DMS153 treated with DMSO at 0.1 percent for 48 hours (cell line): ENCODE measurements around the gene ST8SIA4.

ENCODE experiments used
- DNase-seq: peaks from one replicate; lab custom pipeline; 2025; ENCODE audit not compliant: unreplicated experiment; lab: John Stamatoyannopoulos, UW

Gene ST8SIA4

DNA sequence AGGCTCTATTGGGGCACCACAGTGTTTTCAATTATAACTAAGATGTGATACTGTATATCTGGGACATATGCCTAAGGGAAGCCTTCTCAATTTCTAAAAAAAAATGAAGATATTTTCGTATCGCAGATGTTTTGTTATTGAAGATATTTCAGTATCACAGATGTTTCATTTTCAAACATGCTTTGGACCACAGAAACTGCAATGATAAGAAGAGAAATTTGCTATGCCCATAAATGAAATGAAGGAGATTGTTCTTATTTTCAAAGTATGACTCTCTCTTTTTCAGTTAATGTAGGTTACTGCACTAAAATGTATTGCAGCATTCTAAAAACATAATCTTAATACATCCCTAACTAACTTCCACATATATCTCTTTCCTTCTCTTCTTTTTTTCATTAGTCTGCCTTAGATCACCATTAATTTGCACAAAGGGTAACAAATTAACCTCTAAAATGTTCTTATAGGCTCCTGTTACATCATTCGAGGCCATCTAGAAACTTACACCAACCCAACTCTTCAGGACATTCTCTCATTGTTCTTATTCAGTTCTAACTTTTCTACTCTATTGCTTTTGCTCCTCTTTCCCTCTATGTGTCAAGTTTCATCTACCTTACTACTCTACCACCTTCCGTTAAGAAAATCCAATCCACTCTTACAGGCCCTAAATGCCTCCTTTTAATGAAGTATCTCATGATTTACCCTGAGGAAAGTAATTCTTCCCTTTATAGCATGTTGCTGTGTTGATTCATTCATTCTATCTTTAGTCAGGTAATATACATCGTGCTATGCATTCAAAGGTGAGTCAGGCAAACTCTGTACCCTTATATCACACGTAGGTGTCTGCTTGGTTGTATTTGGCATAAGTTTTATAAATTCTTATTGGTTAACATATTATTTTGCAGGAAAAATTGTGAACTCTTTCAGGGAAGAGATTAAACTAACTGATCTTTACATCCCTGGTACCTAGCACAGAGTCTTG is 70.5 kb downstream of the ST8SIA4 start:
- no peak for DNase-seq

DNA sequence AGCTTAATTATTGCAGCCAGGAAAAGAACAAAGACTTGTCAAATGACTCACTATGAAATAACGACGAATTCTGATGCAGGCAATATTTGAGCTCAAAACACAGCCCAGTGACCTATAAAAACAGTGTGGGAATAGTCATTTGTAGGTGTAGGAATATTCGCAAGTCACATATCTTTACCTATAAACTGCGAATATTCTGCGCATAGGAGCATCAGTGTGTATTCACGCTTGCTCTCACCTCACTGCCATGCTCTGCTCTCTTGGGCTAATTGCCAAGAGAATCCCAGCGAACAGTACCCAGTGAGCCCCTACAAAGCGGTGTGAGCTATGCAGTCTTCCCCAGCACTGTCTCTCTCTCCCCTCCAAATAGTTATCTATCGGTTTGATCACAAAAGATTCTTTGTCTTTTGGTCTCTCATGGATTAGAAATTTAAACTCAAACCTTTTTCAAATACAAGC is 74.2 kb downstream of the ST8SIA4 start:
- DNase-seq = no peak

- no peak for DNase-seq
These were observed 74.8 kb downstream of the ST8SIA4 start for GRCh38 chr5:100828071-100828897.

DNA sequence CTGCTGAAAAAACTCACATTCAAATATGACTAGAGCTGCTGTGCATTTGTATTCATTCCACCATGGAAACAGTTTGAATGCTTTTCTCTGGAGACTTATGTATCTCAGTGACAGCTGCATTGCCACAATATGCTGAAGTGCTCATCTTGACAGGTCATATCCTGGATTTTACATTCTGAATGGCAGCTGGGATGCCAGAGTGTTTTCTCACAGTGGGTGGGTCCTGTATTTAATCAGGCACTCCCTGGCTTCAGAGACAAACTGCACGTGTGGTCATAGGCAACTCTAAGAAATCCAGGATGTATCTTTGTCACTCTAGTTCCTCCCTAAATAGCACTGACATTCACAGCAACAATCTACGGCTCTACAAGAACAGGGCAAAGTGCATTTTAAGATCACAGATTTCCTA is 75.6 kb downstream of the ST8SIA4 start:
- DNase-seq = peak; percentile 62

DNA sequence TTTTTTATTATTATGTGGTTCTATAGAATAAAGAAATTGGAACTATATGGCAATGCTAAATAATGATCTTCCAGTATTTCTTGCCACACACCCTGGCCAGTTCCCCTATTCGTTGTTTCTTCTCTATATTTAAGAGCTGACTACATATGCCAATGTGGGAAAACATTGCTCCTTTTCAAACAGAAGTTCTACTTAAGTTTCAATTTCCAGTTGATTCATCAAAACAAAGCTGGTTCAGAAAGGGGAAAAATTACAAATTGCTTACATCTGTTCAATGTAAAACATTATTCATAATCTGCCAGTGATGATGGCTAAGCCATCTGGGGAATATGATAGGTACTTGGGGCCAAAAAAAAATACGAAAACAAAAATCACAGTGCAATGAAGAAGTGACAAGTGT is 76.9 kb downstream of the ST8SIA4 start:
- no peak for DNase-seq

DNA sequence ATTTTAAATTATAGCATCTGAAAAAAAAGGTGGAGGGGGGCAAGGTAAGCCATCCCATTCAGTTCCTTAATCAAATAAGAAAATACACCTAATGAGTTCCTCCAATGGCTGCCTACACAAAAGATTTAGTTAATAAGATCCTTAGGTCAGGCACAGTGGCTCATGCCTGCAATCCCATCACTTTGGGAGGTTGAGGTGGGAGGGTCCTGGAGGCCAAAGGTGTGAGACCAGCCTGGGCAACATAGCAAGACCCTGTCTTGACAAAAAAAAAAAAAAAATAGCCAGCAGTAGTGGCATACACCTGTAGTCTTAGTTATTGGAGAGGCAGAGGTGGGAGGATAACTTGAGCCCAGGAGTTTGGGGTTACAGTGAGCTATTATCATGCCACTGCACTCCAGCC is 78.4 kb downstream of the ST8SIA4 start:
- DNase-seq = no peak

- no peak for DNase-seq
These were observed 79.3 kb downstream of the ST8SIA4 start for GRCh38 chr5:100823812-100824211.

GRCh38 chr5:100821751-100822150 is 81.3 kb downstream of the ST8SIA4 start:
- DNase-seq = no peak

DNA sequence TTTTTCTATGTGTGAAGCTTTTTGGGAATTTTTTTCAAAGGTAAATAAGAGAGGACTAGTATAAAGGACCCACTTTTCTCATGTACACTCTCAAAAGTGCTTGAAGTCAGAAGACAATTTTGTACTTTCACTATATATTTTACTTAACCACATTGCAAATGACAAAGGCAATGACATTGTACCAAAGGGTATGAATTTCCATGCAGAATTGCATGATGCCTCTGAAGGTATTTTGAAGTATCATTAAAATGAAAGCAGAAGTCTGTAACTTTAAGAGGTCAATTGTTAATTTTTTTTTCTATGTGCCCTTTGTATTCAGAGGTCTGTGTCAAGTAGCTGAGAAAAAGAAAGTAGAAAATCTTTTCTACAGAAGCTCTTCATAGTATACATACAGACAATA is 84.7 kb downstream of the ST8SIA4 start:
- DNase-seq = no peak

GRCh38 chr5:100803397-100803796 is 99.7 kb downstream of the ST8SIA4 start:
- no peak for DNase-seq

DNA sequence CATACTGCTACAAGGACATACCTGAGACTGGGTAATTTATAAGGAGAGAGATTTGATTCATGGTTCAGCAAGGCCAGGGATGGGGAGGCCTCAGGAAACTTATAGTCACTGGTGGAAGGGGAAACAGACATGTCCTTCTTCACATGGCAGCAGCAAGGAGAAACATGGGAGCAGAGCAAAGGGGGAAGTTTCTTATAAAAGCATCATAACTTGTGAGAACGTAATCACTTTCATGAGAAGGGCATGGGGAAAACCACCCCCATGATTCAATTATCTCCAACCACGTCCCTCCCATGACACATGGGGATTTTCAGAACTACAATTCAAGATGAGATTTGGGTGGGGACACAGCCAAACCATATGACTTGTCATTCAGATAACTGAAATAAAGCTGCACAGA is 100.9 kb downstream of the ST8SIA4 start:
- DNase-seq = no peak

GRCh38 chr5:100800562-100800961 is 102.5 kb downstream of the ST8SIA4 start:
- DNase-seq = no peak

GRCh38 chr5:100799166-100799565 is 103.9 kb downstream of the ST8SIA4 start:
- no peak for DNase-seq

GRCh38 chr5:100797861-100798260 is 105.2 kb downstream of the ST8SIA4 start:
- no peak for DNase-seq

- no peak for DNase-seq
These were observed 106.2 kb downstream of the ST8SIA4 start for GRCh38 chr5:100796851-100797250.

- DNase-seq = no peak
These were observed 108.2 kb downstream of the ST8SIA4 start for GRCh38 chr5:100794844-100795243.

DNA sequence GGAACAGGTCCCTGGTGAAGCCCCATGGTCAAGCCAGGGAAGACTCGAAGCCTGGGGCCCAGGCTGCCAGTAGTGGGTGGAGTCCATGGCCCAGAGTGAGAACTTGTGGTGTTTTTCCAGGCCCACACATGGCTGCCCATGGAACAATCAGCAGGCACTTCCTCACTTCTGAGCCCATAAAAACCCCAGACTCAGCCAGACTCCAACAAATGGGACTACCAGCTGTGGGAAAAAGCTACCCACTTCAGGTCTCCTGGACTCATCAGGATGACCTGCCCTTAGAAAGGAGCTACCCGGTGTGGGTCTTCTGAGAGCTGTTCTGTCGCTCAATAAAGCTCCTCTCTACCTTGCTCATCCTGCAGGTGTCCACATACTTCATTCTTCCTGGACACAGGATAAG is 108.9 kb downstream of the ST8SIA4 start:
- no peak for DNase-seq

DNA sequence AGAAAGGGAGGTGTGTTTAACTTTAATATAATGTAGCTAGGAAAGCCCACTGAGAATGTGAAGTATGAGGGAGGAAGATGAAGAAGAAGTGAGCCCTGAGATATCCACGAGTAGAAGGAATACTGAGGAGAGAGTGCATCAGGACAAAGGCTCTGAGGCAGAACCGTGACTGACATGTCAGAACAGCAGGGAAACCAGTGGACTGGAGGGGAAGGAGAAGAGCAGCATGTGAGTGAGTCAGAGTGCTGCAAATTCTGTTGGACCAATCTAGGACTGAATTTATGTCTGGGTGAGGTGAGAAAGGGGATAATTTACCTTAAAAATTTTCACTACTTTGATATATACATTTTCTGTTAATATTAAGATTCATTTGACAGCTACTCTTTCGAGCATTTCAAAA is 110.3 kb downstream of the ST8SIA4 start:
- DNase-seq = no peak

DNA sequence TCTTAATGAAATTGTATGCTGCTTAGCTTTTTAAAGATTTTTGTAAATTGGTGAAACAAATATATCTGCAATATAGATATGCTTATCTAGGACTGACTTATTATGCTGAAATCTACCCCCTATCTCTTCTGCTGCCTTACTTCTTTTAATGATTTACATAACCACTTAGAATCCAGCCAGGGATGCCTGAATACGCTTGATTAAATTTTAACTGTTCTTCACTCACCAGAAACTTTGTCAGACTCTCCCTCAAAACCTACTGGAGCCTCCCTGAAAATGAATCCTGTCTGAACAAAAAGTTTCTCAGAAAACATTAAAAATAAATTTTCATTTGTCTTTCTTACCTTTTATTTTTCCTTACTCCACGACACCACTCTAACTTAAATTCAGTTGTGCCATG is 111.7 kb downstream of the ST8SIA4 start:
- DNase-seq = no peak

DNA sequence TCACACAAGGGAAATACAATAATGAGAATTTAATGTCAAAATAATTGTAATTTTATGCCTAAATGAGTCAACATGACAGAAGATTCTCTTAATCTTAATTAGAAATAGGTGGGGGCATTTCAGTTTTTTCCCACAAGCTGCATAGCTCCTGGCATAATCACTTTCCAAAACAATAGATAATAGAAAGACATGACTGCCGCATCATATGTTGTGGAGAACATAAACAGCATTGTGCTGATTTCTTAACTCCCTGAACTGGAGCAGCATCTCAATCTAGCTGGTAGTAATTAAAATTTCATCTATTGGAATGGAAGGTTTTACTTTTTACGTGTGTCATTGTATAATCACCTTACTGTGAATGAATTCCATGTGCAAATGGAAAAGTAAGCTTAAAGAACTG is 112.1 kb downstream of the ST8SIA4 start:
- no peak for DNase-seq

GRCh38 chr5:100790170-100790665 is 112.9 kb downstream of the ST8SIA4 start:
- DNase-seq = no peak

- DNase-seq = no peak
These were observed 113.4 kb downstream of the ST8SIA4 start for GRCh38 chr5:100789694-100790093.
